A673 (cell line): ENCODE measurements around the gene SLX9. TPM values are rescaled to one million over a fixed set of nuclear protein-coding genes. Genes with fewer than 3 reads are reported as not detected.
"Not testable (repeated sequence)": the region's sequence is repeated elsewhere in the genome, so short reads cannot be mapped to it uniquely, and the experiment has no call there.

Experiments
- BruUV-seq: library from RNA; stranded (reverse); fragments of 400-500 nt; replicated peaks from 2 replicates; lab custom pipeline; 2021; lab: Mats Ljungman, UMichigan
- CTCF ChIA-PET: fragments of 300-600 bp; sonication (Branson Sonifier 250); formaldehyde crosslinking; loops from one replicate; lab custom pipeline; 2022; ENCODE audit warnings: antibody characterized with exemption; lab: Charles Lee
- POLR2A ChIA-PET: fragments of 300-600 bp; sonication (Branson Sonifier 250); formaldehyde crosslinking; loops from one replicate; lab custom pipeline; 2022; ENCODE audit warnings: antibody characterized with exemption; ENCODE audit not compliant: low non-redundant PET; lab: Charles Lee
- DNase-seq: peaks from one replicate; pipeline ENCODE4 v3.0.0-alpha.2; 2015; ENCODE audit warnings: low spot score
- H3K27ac ChIP-seq: fragments of 200-600 bp; sonication (generic); 2 replicates; pipeline ENCODE4 v1.5.1; 2016; ENCODE audit warnings: mixed run types, low read depth, mild to moderate bottlenecking, mixed read lengths, antibody characterized with exemption, low read length; ENCODE audit not compliant: poor library complexity, severe bottlenecking
- H3K27me3 ChIP-seq: fragments of 200-600 bp; sonication (generic); replicated peaks from 2 replicates; pipeline ENCODE4 v1.6.1; 2017; ENCODE audit warnings: mixed run types, low read depth, mild to moderate bottlenecking, mixed read lengths, antibody characterized with exemption, low read length; ENCODE audit not compliant: insufficient read depth, poor library complexity
- H3K36me3 ChIP-seq: fragments of 200-600 bp; sonication (generic); 2 replicates; pipeline ENCODE4 v1.6.1; 2016; ENCODE audit warnings: mixed run types, mild to moderate bottlenecking, mixed read lengths, antibody characterized with exemption, low read length; ENCODE audit not compliant: insufficient read depth, poor library complexity, severe bottlenecking
- H3K4me1 ChIP-seq: fragments of 200-600 bp; sonication (generic); 2 replicates; pipeline ENCODE4 v1.6.1; 2017; ENCODE audit warnings: mixed run types, mild to moderate bottlenecking, mixed read lengths, antibody characterized with exemption, low read length; ENCODE audit not compliant: insufficient read depth, poor library complexity, severe bottlenecking
- H3K4me3 ChIP-seq: fragments of 200-600 bp; sonication (generic); 2 replicates; pipeline ENCODE4 v1.5.1; 2016; ENCODE audit warnings: low read depth, mixed run types, mild to moderate bottlenecking, mixed read lengths, low read length; ENCODE audit not compliant: poor library complexity, severe bottlenecking
- H3K9me3 ChIP-seq: fragments of 200-600 bp; sonication (generic); 2 replicates; pipeline ENCODE4 v1.6.1; 2016; ENCODE audit warnings: mixed run types, low read depth, mild to moderate bottlenecking, mixed read lengths, antibody characterized with exemption, low read length; ENCODE audit not compliant: poor library complexity, severe bottlenecking
- CTCF ChIP-seq: fragments of 300-800, 200-600 bp; sonication (generic); conservative IDR thresholded peaks from 2 replicates; pipeline ENCODE4 v1.5.1; 2017; ENCODE audit warnings: low read depth, mild to moderate bottlenecking, antibody characterized with exemption, low read length, moderate library complexity, mixed read lengths
- EZH2 ChIP-seq: fragments of 200-600 bp; sonication (generic); IDR thresholded peaks from 2 replicates; pipeline ENCODE4 v1.6.1; 2017; ENCODE audit warnings: borderline replicate concordance, low read depth, mild to moderate bottlenecking, mixed read lengths, antibody characterized with exemption, low read length; ENCODE audit not compliant: poor library complexity, severe bottlenecking
- intact Hi-C: fragments of 100-400 bp; cut with micrococcal nuclease; formaldehyde crosslinking; loops from one replicate; pipeline ENCODE4 v1.10.0; 2022; ENCODE audit not compliant: unreplicated experiment
- total RNA-seq: library from RNA; stranded (reverse); gene quantifications from 2 replicates; pipeline ENCODE4 v1.2.3, GENCODE V29; 2021

Gene SLX9
- total RNA-seq, 1 experiment from 2014 or later, result 114 TPM

- H3K27me3 ChIP-seq, result no peaks in the 10 kb centered on the region
- intact Hi-C loops, result no loop called here
- no TSS peak for BruUV-seq
- POLR2A ChIA-PET, result no interaction called here
- no peaks in the 10 kb centered on the region for H3K36me3 ChIP-seq
- no peaks in the 10 kb centered on the region for H3K4me1 ChIP-seq
- H3K4me3 ChIP-seq, result no peak overlapping the region
- CTCF ChIA-PET, result no interaction called here
- no peak overlapping the region for H3K27ac ChIP-seq
- no peak for DNase-seq
- TF ChIP-seq CTCF (no peak), EZH2 (no peak)
- H3K9me3 ChIP-seq, result no peaks in the 10 kb centered on the region
Measured at GRCh38 chr21:45021428-45022347, 81.9 kb downstream of the SLX9 start.

- POLR2A ChIA-PET, result no interaction called here
Measured at GRCh38 chr21:45022348-45022675, 82.5 kb downstream of the SLX9 start.

GRCh38 chr21:45022736-45023135 lies 82.9 kb downstream of the SLX9 start:
- Histone ChIP-seq H3K4me3 (no peak overlapping the region), H3K27me3 (no peaks in the 10 kb centered on the region), H3K27ac (no peak overlapping the region), H3K36me3 (no peaks in the 10 kb centered on the region), H3K4me1 (no peaks in the 10 kb centered on the region), H3K9me3 (no peaks in the 10 kb centered on the region)
- BruUV-seq, result no TSS peak
- no peak for DNase-seq
- CTCF ChIA-PET, result no interaction called here
- no peak for TF ChIP-seq EZH2
- TF ChIP-seq CTCF, result no peak
- POLR2A ChIA-PET, result no interaction called here
- intact Hi-C loops, result no loop called here

More at GRCh38 chr21:45022348-45022675, 82.5 kb downstream of the SLX9 start:
- Histone ChIP-seq H3K27me3 (no peaks in the 10 kb centered on the region), H3K4me1 (no peaks in the 10 kb centered on the region), H3K9me3 (no peaks in the 10 kb centered on the region), H3K27ac (no peak overlapping the region), H3K36me3 (no peaks in the 10 kb centered on the region), H3K4me3 (no peak overlapping the region)
- intact Hi-C loops, result no loop called here
- TF ChIP-seq EZH2 (no peak), CTCF (no peak)
- no TSS peak for BruUV-seq
- CTCF ChIA-PET, result no interaction called here
- no peak for DNase-seq

- H3K36me3 ChIP-seq, H3K4me3 ChIP-seq, H3K4me1 ChIP-seq, H3K27ac ChIP-seq, H3K27me3 ChIP-seq, DNase-seq, intact Hi-C loops, H3K9me3 ChIP-seq, POLR2A ChIA-PET, BruUV-seq, CTCF ChIA-PET: not testable (repeated sequence)
Measured at GRCh38 chr21:45024516-45024915, 84.7 kb downstream of the SLX9 start.
